ENCODE results near the gene FAHD2A. TPM values are rescaled to one million over a fixed set of nuclear protein-coding genes. Genes with fewer than 3 reads are reported as not detected.

FAHD2A gene
- total and polyA plus RNA-seq, 2 donors (not counting 3 experiments of a cell fraction or from before 2014, with no cell fraction given) = 33.1 to 37.0 TPM

- Histone ChIP-seq H3K79me2 (ENCODE audit: control insufficient read depth, insufficient read depth, low read length) (no peaks in the 10 kb centered on the region), H3K36me3 (ENCODE audit: control insufficient read depth in 2 of 2, extremely low read depth in 1 of 2, insufficient read depth in 2 of 2, low read length in 2 of 2) (no peaks in the 10 kb centered on the region), H3K27me3 (ENCODE audit: control insufficient read depth in 2 of 2, insufficient read depth in 2 of 2, low read length in 2 of 2) (no peaks in the 10 kb centered on the region), H3K4me3 (replicated peaks in 1 of 3; ENCODE audit: insufficient read depth in 1 of 3, low read depth in 1 of 3, low read length in 3 of 3) (no peak overlapping the region), H4K20me1 (replicated peaks; ENCODE audit: control insufficient read depth, extremely low read depth, insufficient read depth, low read length) (no peaks in the 10 kb centered on the region), H3K9me1 (replicated peaks; ENCODE audit: control insufficient read depth, extremely low read depth, insufficient read depth, low read length) (no peaks in the 10 kb centered on the region), H3K4me1 (ENCODE audit: control insufficient read depth, extremely low read depth, insufficient read depth, low read length) (no peaks in the 10 kb centered on the region), H2AFZ (ENCODE audit: low read depth, low read length) (no peak overlapping the region), H3K9me3 (replicated peaks; ENCODE audit: control insufficient read depth, insufficient read depth, low read length) (no peaks in the 10 kb centered on the region), H3K9ac (replicated peaks; ENCODE audit: extremely low read depth, insufficient read depth, low read length) (no peak overlapping the region), H3K27ac (ENCODE audit: insufficient read depth, low read depth, low read length) (no peak overlapping the region), H3K4me2 (ENCODE audit: insufficient read depth, low read length) (no peak overlapping the region)
- intact Hi-C loops (cut with micrococcal nuclease) (no loop called here), dilution Hi-C loops (cut with MboI; ENCODE audit: extremely low pct_ligation_motif_present, low sequenced_read_pairs) (no loop called here)
- POLR2A ChIA-PET = no interaction called here
- DNase-seq (ENCODE audit: low read depth, low spot score) (no peak), FAIRE-seq (no peak)
- no TSS peak for BruUV-seq (replicated peaks)
- CTCF ChIA-PET = interaction anchor here (1.5 kb wide), 1 partner anchor 11 kb away, joined by 3 read pairs; the partner anchor contains the start of gene FAHD2A
- TF ChIP-seq POLR2A (IDR thresholded peaks at IDR 0.05; ENCODE audit: low read depth, low read length) = no peak
Observed at GRCh38 chr2:95391641-95392310, 10.7 kb upstream of the FAHD2A start.

GRCh38 chr2:95392320-95392719 lies 10.2 kb upstream of the FAHD2A start:
- no peaks in the 10 kb centered on the region for H3K79me2 ChIP-seq (ENCODE audit: control insufficient read depth, insufficient read depth, low read length)
- CTCF ChIA-PET = interaction anchor here (1.8 kb wide), 1 partner anchor 11 kb away, joined by 7 read pairs; the partner anchor contains the start of gene FAHD2A
- H2AFZ ChIP-seq (ENCODE audit: low read depth, low read length) = no peak overlapping the region
- H3K9me3 ChIP-seq (replicated peaks; ENCODE audit: control insufficient read depth, insufficient read depth, low read length) = no peaks in the 10 kb centered on the region
- DNase-seq (ENCODE audit: low read depth, low spot score) (no peak), FAIRE-seq (no peak)
- no peaks in the 10 kb centered on the region for H4K20me1 ChIP-seq (replicated peaks; ENCODE audit: control insufficient read depth, extremely low read depth, insufficient read depth, low read length)
- no peaks in the 10 kb centered on the region for H3K36me3 ChIP-seq (ENCODE audit: control insufficient read depth in 2 of 2, extremely low read depth in 1 of 2, insufficient read depth in 2 of 2, low read length in 2 of 2)
- BruUV-seq (replicated peaks) = no TSS peak
- H3K9ac ChIP-seq (replicated peaks; ENCODE audit: extremely low read depth, insufficient read depth, low read length) = no peak overlapping the region
- H3K4me3 ChIP-seq (replicated peaks in 1 of 3; ENCODE audit: insufficient read depth in 1 of 3, low read depth in 1 of 3, low read length in 3 of 3) = no peak overlapping the region
- H3K27ac ChIP-seq (ENCODE audit: insufficient read depth, low read depth, low read length) = no peak overlapping the region
- dilution Hi-C loops (cut with MboI; ENCODE audit: extremely low pct_ligation_motif_present, low sequenced_read_pairs) (no loop called here), intact Hi-C loops (cut with micrococcal nuclease) (no loop called here)
- no peaks in the 10 kb centered on the region for H3K4me1 ChIP-seq (ENCODE audit: control insufficient read depth, extremely low read depth, insufficient read depth, low read length)
- no peaks in the 10 kb centered on the region for H3K27me3 ChIP-seq (ENCODE audit: control insufficient read depth in 2 of 2, insufficient read depth in 2 of 2, low read length in 2 of 2)
- no peaks in the 10 kb centered on the region for H3K9me1 ChIP-seq (replicated peaks; ENCODE audit: control insufficient read depth, extremely low read depth, insufficient read depth, low read length)
- no peak overlapping the region for H3K4me2 ChIP-seq (ENCODE audit: insufficient read depth, low read length)
- POLR2A ChIA-PET = no interaction called here
- TF ChIP-seq POLR2A (IDR thresholded peaks at IDR 0.05; ENCODE audit: low read depth, low read length) (no peak), JUN (IDR thresholded peaks at IDR 0.05; ENCODE audit: borderline replicate concordance, insufficient read depth, insufficient read length, low read depth) (no peak), EZH2 (IDR thresholded peaks at IDR 0.05; ENCODE audit: borderline replicate concordance, low read depth, low read length, severe bottlenecking) (no peak), CTCF (IDR thresholded peaks at IDR 0.05; ENCODE audit: extremely low read depth in 1 of 2, insufficient read depth in 1 of 2, low read depth in 1 of 2, low read length in 2 of 2) (no peak), MYC (IDR thresholded peaks at IDR 0.05; ENCODE audit: low read depth, low read length) (no peak), POLR2AphosphoS5 (IDR thresholded peaks at IDR 0.05; ENCODE audit: insufficient read depth, low read depth, low read length) (no peak), MAX (IDR thresholded peaks at IDR 0.05; ENCODE audit: insufficient read depth, insufficient read length) (no peak), GATA2 (IDR thresholded peaks at IDR 0.05; ENCODE audit: insufficient read depth, insufficient read length, low read depth, low read length) (no peak), FOS (IDR thresholded peaks at IDR 0.05; ENCODE audit: borderline replicate concordance, insufficient read depth, low read length) (no peak)
